K562 treated with DMSO at 1 percent for 12 hours (cell line): Measurements from ENCODE around the gene MAP2K3. TPM values are rescaled to one million over a fixed set of nuclear protein-coding genes. Genes with fewer than 3 reads are reported as not detected.

Experiments used
- total RNA-seq: library from RNA; unstranded; fragments of 300-600 nt; gene quantifications from 2 replicates; pipeline ENCODE4 v1.2.3, GENCODE V29; 2022; ENCODE audit not compliant: insufficient read depth

MAP2K3 gene
- total RNA-seq, result 7.9 and 11.4 TPM in 2 replicates

DNA sequence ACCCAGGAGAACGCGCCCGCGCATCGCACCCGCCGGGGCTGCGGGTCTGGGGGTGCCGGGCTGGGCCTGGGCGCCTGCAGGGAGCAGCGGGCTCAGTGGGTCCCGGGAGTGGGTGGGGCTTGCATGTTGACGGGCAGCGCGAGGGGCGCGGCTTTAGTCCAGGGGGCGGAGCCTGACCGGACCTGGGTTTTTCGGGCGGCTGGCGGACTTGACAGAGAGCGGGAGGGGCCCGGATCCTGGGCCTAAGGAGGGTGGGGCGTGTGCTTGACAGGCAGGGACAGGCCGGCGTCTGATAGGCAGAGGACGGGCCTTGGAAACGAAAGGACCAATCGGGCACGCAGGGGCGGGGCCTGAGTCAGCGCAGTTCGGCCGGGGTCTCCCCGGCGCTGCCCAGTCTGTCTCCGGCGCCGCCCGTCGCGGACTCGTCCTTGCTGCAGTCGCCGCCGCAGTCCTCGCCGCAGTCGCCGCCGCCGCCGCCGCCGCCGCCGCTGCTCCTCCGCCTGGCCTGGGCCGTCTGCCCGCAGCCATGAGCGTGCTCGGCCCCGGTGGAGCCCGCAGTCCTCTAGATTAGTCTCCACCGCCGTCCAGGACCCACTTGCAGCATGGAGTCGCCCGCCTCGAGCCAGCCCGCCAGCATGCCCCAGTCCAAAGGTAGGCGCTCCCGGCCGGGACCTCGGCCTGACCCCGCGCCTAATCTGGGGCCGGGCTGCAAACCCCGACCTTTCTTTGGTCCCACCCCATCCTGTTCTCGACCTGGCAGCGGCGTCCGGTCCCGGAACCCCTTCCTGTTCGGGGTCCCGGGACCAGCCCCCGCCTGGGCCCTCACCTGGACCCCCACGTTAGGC is at the start of gene MAP2K3:
Gene MAP2K3 (plus strand): TSS at position 393 of the 845 bp plus-strand sequence. CDS start 210 bp downstream, at position 603.

GRCh38 chr17:21252796-21253645 is 31.5 kb upstream of the MAP2K3 start, which contains the start of gene NATD1:
Gene NATD1, minus strand, starts transcription at chr17:21253410. Its CDS starts 146 bp downstream, at chr17:21253264.

Other genes starting within 250 kb of the MAP2K3 start
- 34.2 and 91.4 TPM in 2 replicates for gene USP22, start 241.7 kb upstream of the MAP2K3 start, total RNA-seq
- gene DHRS7B, start 157.7 kb upstream of the MAP2K3 start, total RNA-seq, result 15.6 and 18.5 TPM in 2 replicates
- 44.5 and 47.3 TPM in 2 replicates for gene TMEM11, start 70.5 kb upstream of the MAP2K3 start, total RNA-seq
- gene NATD1, start 31.3 kb upstream of the MAP2K3 start, total RNA-seq, result 2.4 and 6.4 TPM in 2 replicates
- not detected in 2 replicates for gene KCNJ12, start 91.6 kb downstream of the MAP2K3 start, total RNA-seq